Tibial nerve (tissue), 4 donors: ENCODE results near the gene ZNF518A. TPM values are rescaled to one million over a fixed set of nuclear protein-coding genes. Genes with fewer than 3 reads are reported as not detected.
A peak's percentile ranks its signal among the peaks of the same experiment; 100 is the strongest.

Experiments used
- DNase-seq, 2 donors: peaks; one replicate each; pipeline ENCODE4 v3.0.0-alpha.2; 2019; ENCODE audit warnings: low spot score in 2 of 2
- H3K27ac ChIP-seq, 4 donors: fragments of 200-600 bp; sonication (generic) in 3 of 4; one replicate each; pipeline ENCODE4 v1.5.1; 2017 to 2019; ENCODE audit warnings: mild to moderate bottlenecking in 1 of 4
- H3K27me3 ChIP-seq, 2 donors: fragments of 200-600 bp; sonication (generic) in 1 of 2; one replicate each; pipeline versions ENCODE4 v1.5.1 to v1.6.0; 2017 to 2019
- H3K36me3 ChIP-seq, 3 donors: fragments of 200-600 bp; sonication (generic); one replicate each; pipeline ENCODE4 v1.5.1; 2018 to 2019
- H3K4me1 ChIP-seq, 4 donors: fragments of 200-600 bp; sonication (generic) in 3 of 4; one replicate each; pipeline ENCODE4 v1.5.1; 2017 to 2019
- H3K4me3 ChIP-seq, 4 donors: fragments of 200-600 bp; sonication (generic) in 3 of 4; one replicate each; pipeline ENCODE4 v1.5.1; 2017 to 2019; ENCODE audit warnings: mild to moderate bottlenecking in 1 of 4, moderate library complexity in 1 of 4
- H3K9me3 ChIP-seq, 4 donors: fragments of 200-600 bp; sonication (generic) in 3 of 4; one replicate each; pipeline ENCODE4 v1.5.1; 2017 to 2019
- CTCF ChIP-seq, 5 experiments: fragments of 200-600 bp in 3 of 5; fragments of 450-650 bp in 2 of 5; sonication (generic) in 3 of 5; IDR thresholded peaks; one replicate each; pipeline ENCODE4 v1.5.1; 2016 to 2019; ENCODE audit warnings: antibody characterized with exemption in 5 of 5, mild to moderate bottlenecking in 3 of 5, moderate library complexity in 2 of 5
- EP300 ChIP-seq, 2 donors: sonication (generic); formaldehyde crosslinking; IDR thresholded peaks; one replicate each; pipeline ENCODE4 v1.6.1; 2017; ENCODE audit warnings: antibody characterized with exemption in 2 of 2, mild to moderate bottlenecking in 1 of 2
- POLR2A ChIP-seq, 2 donors: fragments of 450-650 bp; IDR thresholded peaks; one replicate each; pipeline ENCODE4 v1.6.1; 2017; ENCODE audit warnings: antibody characterized with exemption in 2 of 2, mild to moderate bottlenecking in 2 of 2, moderate library complexity in 2 of 2
- WGBS, 2 donors: methylation state at CpG; one replicate each; pipeline ENCODE4 v1.1.5; 2018; 5-methylcytosine and 5-hydroxymethylcytosine counted together
- total RNA-seq, 4 donors: library from RNA; depleted of rRNA; stranded (reverse); fragments of >200 nt; gene quantifications; one replicate each; pipeline ENCODE4 v1.1.0, GENCODE V29; 2016

Gene ZNF518A
- total RNA-seq, 4 donors from 2014 or later, result 20.7 to 36.7 (median 25.7) TPM

- Histone ChIP-seq H3K36me3 (no peaks in the 10 kb centered on the region), H3K4me1 (peaks cover 0 to 10% (median 0%) of the 10 kb centered on the region in 4 donors), H3K9me3 (no peaks in the 10 kb centered on the region), H3K27me3 (peaks cover 0 to 42% of the 10 kb centered on the region in 2 donors), H3K27ac (peak overlapping the region; percentile 38 to 93 (median 86)), H3K4me3 (peak overlapping the region; percentile 45 to 74 (median 62))
- no peak for DNase-seq
- TF ChIP-seq POLR2A (IDR thresholded peaks at IDR 0.05), result no peak
- TF ChIP-seq CTCF (IDR thresholded peaks at IDR 0.05), result no peak
- WGBS, 2 donors, result 78% methylated on average over 9 of the region's 9 CpGs
Observed at GRCh38 chr10:96090463-96090800, 39.7 kb upstream of the ZNF518A start.

GRCh38 chr10:96092999-96093767, 36.9 kb upstream of the ZNF518A start:
- TF ChIP-seq EP300 (IDR thresholded peaks at IDR 0.05), result no peak
- TF ChIP-seq POLR2A (IDR thresholded peaks at IDR 0.05), result no peak
- TF ChIP-seq CTCF (IDR thresholded peaks at IDR 0.05), result no peak
- 81 to 90% methylated on average over 8 of the region's 8 CpGs for WGBS, 2 donors
- Histone ChIP-seq H3K4me1 (peaks cover 0 to 10% (median 0%) of the 10 kb centered on the region in 4 donors), H3K36me3 (no peaks in the 10 kb centered on the region), H3K9me3 (no peaks in the 10 kb centered on the region), H3K27ac (no peak overlapping the region), H3K27me3 (peaks cover 0 to 68% of the 10 kb centered on the region in 2 donors), H3K4me3 (no peak overlapping the region)
- DNase-seq, result no peak

- no peak for TF ChIP-seq EP300 (IDR thresholded peaks at IDR 0.05)
- no peak for TF ChIP-seq POLR2A (IDR thresholded peaks at IDR 0.05)
- no peak for TF ChIP-seq CTCF (IDR thresholded peaks at IDR 0.05)
- no peak for DNase-seq
- no peaks in the 10 kb centered on the region for H3K36me3 ChIP-seq
- no peak overlapping the region for H3K27ac ChIP-seq
- peaks cover 0 to 10% (median 0%) of the 10 kb centered on the region in 4 donors for H3K4me1 ChIP-seq
- H3K9me3 ChIP-seq, result no peaks in the 10 kb centered on the region
- WGBS, 2 donors, result 53 to 57% methylated on average over 2 of the region's 2 CpGs
- peaks cover 0 to 75% of the 10 kb centered on the region in 2 donors for H3K27me3 ChIP-seq
- no peak overlapping the region for H3K4me3 ChIP-seq
Observed at GRCh38 chr10:96093948-96094347, 36.1 kb upstream of the ZNF518A start.

GRCh38 chr10:96096958-96097357, 33.1 kb upstream of the ZNF518A start:
- Histone ChIP-seq H3K27me3 (peaks cover 0 to 89% of the 10 kb centered on the region in 2 donors), H3K9me3 (no peaks in the 10 kb centered on the region), H3K4me3 (no peak overlapping the region), H3K4me1 (no peaks in the 10 kb centered on the region), H3K36me3 (no peaks in the 10 kb centered on the region), H3K27ac (no peak overlapping the region)
- TF ChIP-seq CTCF (IDR thresholded peaks at IDR 0.05) (no peak), EP300 (IDR thresholded peaks at IDR 0.05) (no peak), POLR2A (IDR thresholded peaks at IDR 0.05) (no peak)
- DNase-seq, result no peak
- 60 to 72% methylated on average over 1 of the region's 1 CpG for WGBS, 2 donors

GRCh38 chr10:96097865-96098264, 32.2 kb upstream of the ZNF518A start:
- no peak for DNase-seq

More at GRCh38 chr10:96097865-96098264, 32.2 kb upstream of the ZNF518A start:
- Histone ChIP-seq H3K36me3 (no peaks in the 10 kb centered on the region), H3K27ac (no peak overlapping the region), H3K27me3 (peaks cover 0 to 88% of the 10 kb centered on the region in 2 donors), H3K4me3 (no peak overlapping the region), H3K4me1 (no peaks in the 10 kb centered on the region), H3K9me3 (no peaks in the 10 kb centered on the region)
- TF ChIP-seq POLR2A (IDR thresholded peaks at IDR 0.05) (no peak), EP300 (IDR thresholded peaks at IDR 0.05) (no peak), CTCF (IDR thresholded peaks at IDR 0.05) (no peak)
- WGBS, 2 donors, result 86 to 89% methylated on average over 3 of the region's 3 CpGs
